Activated CD8-positive, alpha-beta memory T cell treated with anti-CD3 and anti-CD28 coated beads for 1 hour (primary cell): Measurements from ENCODE around the gene VSTM2A.

Experiments
- DNase-seq, 2 donors: peaks; one replicate each; pipeline ENCODE4 v3.0.0-alpha.2; 2020; ENCODE audit warnings: low read depth in 1 of 2; ENCODE audit errors: extremely low read depth in 1 of 2

Gene VSTM2A

GRCh38 chr7:54596747-54597146 is 54.6 kb downstream of the VSTM2A start:
- DNase-seq = no peak

GRCh38 chr7:54615537-54615936 is 73.4 kb downstream of the VSTM2A start:
- no peak for DNase-seq
